ENCODE measurements around the gene SEZ6L2. TPM values are rescaled to one million over a fixed set of nuclear protein-coding genes. Genes with fewer than 3 reads are reported as not detected.

Gene SEZ6L2
- total and polyA plus RNA-seq, 9 of the 15 experiments (the other 6 are each of a cell fraction or from before 2014, with no cell fraction given) = 0.10 to 2.1 (median 0.72) TPM

- Histone ChIP-seq H3K79me2 (ENCODE audit: control insufficient read depth, insufficient read depth, low read length) (no peaks in the 10 kb centered on the region), H3K27ac (ENCODE audit: extremely low read depth, low read depth, low read length) (no peak overlapping the region), H3K9me3 (replicated peaks; ENCODE audit: control insufficient read depth, insufficient read depth, low read depth, low read length) (no peaks in the 10 kb centered on the region), H4K20me1 (replicated peaks; ENCODE audit: control insufficient read depth, insufficient read depth, low read length) (no peaks in the 10 kb centered on the region), H3K4me2 (ENCODE audit: insufficient read depth, low read length) (no peak overlapping the region), H2AFZ (ENCODE audit: low read depth, low read length) (no peak overlapping the region), H3K27me3 (ENCODE audit: control insufficient read depth in 2 of 2, insufficient read depth in 2 of 2, low read length in 2 of 2) (0 out of 5 replicates have a peak, but pooled peaks cover 0 to 4% of the 10 kb centered on the region in 2 experiments), H3K4me1 (replicated peaks in 1 of 2; ENCODE audit: control insufficient read depth in 2 of 2, insufficient read depth in 2 of 2, low read length in 2 of 2) (peaks cover 0 to 38% of the 10 kb centered on the region in 2 experiments; a peak in 2 of 5 replicates), H3K36me3 (ENCODE audit: control insufficient read depth, insufficient read depth, low read length) (no peaks in the 10 kb centered on the region), H3K9ac (ENCODE audit: insufficient read depth in 1 of 2, low read depth in 2 of 2, low read length in 2 of 2) (no peak overlapping the region), H3K4me3 (no peak overlapping the region), H3K9me1 (ENCODE audit: control insufficient read depth, insufficient read depth, low read length) (no peaks in the 10 kb centered on the region)
- POLR2A ChIA-PET = interaction anchor here (2.2 kb wide), 1 partner anchor 14 kb away, joined by 8 read pairs; no protein-coding TSS in a partner anchor
- ATAC-seq (no peak), DNase-seq (ENCODE audit: extremely low read depth in 1 of 4, low spot score in 3 of 4) (no peak), FAIRE-seq (no peak)
- 65% methylated on average over 8 of the region's 8 CpGs for WGBS (ENCODE audit: insufficient coverage, low coverage, missing lambda C conversion rate)
- intact Hi-C loops (cut with micrococcal nuclease) = no loop called here
- in situ Hi-C loops (cut with MboI) = no loop called here
- BruUV-seq (replicated peaks) = no TSS peak
- CTCF ChIA-PET (ENCODE audit: low intra/inter-chr PET ratio) = no interaction called here
- TF ChIP-seq GABPA (tag; conservative IDR thresholded peaks at IDR 0.05; ENCODE audit: low read depth) (no peak), ETV1 (tag; conservative IDR thresholded peaks at IDR 0.05; ENCODE audit: low read depth) (no peak), RBM22 (IDR thresholded peaks at IDR 0.05; ENCODE audit: low read depth, low read length, poor library complexity, severe bottlenecking) (no peak), SIRT6 (IDR thresholded peaks at IDR 0.05; ENCODE audit: low read depth, low read length) (no peak), RBM25 (IDR thresholded peaks at IDR 0.05; ENCODE audit: low read depth, low read length, severe bottlenecking) (peak; percentile 77), PHF8 (IDR thresholded peaks at IDR 0.05; ENCODE audit: borderline replicate concordance, low read length) (no peak), GABPB2 (CRISPR knock-in tag; conservative IDR thresholded peaks at IDR 0.05) (no peak), ZFP30 (CRISPR knock-in tag; IDR thresholded peaks at IDR 0.05; ENCODE audit: borderline replicate concordance) (no peak), BCOR (IDR thresholded peaks at IDR 0.05) (peak; percentile 55), ZNF232 (CRISPR knock-in tag; IDR thresholded peaks at IDR 0.05) (no peak), L3MBTL2 (IDR thresholded peaks at IDR 0.05) (no peak), POLR3A (IDR thresholded peaks at IDR 0.05; ENCODE audit: borderline replicate concordance, extremely low read depth, insufficient read depth, insufficient read length) (no peak), PCBP2 (IDR thresholded peaks at IDR 0.05; ENCODE audit: low read depth, low read length, poor library complexity, severe bottlenecking) (no peak), MBD2 (IDR thresholded peaks at IDR 0.05; ENCODE audit: borderline replicate concordance, low read depth) (no peak), SPI1 (IDR thresholded peaks at IDR 0.05; ENCODE audit: borderline replicate concordance, low read depth, low read length) (no peak), NFXL1 (CRISPR knock-in tag; IDR thresholded peaks at IDR 0.05) (no peak), MAFK (IDR thresholded peaks at IDR 0.05; ENCODE audit: low read length) (no peak)
- TF ChIP-seq, protein P1, sequence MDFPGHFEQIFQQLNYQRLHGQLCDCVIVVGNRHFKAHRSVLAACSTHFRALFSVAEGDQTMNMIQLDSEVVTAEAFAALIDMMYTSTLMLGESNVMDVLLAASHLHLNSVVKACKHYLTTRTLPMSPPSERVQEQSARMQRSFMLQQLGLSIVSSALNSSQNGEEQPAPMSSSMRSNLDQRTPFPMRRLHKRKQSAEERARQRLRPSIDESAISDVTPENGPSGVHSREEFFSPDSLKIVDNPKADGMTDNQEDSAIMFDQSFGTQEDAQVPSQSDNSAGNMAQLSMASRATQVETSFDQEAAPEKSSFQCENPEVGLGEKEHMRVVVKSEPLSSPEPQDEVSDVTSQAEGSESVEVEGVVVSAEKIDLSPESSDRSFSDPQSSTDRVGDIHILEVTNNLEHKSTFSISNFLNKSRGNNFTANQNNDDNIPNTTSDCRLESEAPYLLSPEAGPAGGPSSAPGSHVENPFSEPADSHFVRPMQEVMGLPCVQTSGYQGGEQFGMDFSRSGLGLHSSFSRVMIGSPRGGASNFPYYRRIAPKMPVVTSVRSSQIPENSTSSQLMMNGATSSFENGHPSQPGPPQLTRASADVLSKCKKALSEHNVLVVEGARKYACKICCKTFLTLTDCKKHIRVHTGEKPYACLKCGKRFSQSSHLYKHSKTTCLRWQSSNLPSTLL (IDR thresholded peaks at IDR 0.05) = no peak
- TF ChIP-seq, protein P2, sequence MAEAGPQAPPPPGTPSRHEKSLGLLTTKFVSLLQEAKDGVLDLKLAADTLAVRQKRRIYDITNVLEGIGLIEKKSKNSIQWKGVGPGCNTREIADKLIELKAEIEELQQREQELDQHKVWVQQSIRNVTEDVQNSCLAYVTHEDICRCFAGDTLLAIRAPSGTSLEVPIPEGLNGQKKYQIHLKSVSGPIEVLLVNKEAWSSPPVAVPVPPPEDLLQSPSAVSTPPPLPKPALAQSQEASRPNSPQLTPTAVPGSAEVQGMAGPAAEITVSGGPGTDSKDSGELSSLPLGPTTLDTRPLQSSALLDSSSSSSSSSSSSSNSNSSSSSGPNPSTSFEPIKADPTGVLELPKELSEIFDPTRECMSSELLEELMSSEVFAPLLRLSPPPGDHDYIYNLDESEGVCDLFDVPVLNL (CRISPR knock-in tag; IDR thresholded peaks at IDR 0.05; ENCODE audit: low read depth) = no peak
- TF ChIP-seq, protein P3, sequence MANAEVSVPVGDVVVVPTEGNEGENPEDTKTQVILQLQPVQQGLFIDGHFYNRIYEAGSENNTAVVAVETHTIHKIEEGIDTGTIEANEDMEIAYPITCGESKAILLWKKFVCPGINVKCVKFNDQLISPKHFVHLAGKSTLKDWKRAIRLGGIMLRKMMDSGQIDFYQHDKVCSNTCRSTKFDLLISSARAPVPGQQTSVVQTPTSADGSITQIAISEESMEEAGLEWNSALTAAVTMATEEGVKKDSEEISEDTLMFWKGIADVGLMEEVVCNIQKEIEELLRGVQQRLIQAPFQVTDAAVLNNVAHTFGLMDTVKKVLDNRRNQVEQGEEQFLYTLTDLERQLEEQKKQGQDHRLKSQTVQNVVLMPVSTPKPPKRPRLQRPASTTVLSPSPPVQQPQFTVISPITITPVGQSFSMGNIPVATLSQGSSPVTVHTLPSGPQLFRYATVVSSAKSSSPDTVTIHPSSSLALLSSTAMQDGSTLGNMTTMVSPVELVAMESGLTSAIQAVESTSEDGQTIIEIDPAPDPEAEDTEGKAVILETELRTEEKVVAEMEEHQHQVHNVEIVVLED (CRISPR knock-in tag; IDR thresholded peaks at IDR 0.05) = no peak
These were observed 55.4 kb downstream of the SEZ6L2 start for GRCh38 chr16:29843931-29844330.

Measured in K562 (cell line).